ENCODE measurements around the gene C1orf21. TPM values are rescaled to one million over a fixed set of nuclear protein-coding genes. Genes with fewer than 3 reads are reported as not detected.

The C1orf21 gene
- total RNA-seq, 2 donors from 2014 or later: 68.1 to 81.1 TPM

- no peak for TF ChIP-seq CTCF (IDR thresholded peaks at IDR 0.05)
- Histone ChIP-seq H3K27ac (no peak overlapping the region), H3K9ac (ENCODE audit: low read depth in 2 of 2, low read length in 2 of 2) (no peak overlapping the region), H3K9me3 (no peaks in the 10 kb centered on the region), H3K36me3 (no peaks in the 10 kb centered on the region), H3K27me3 (no peaks in the 10 kb centered on the region), H3K4me3 (no peak overlapping the region), H3K4me1 (no peaks in the 10 kb centered on the region)
- intact Hi-C loops (cut with DNase I): no loop called here
- DNase-seq: no peak
Measured at GRCh38 chr1:184640505-184640904, 253.7 kb downstream of the C1orf21 start.

GRCh38 chr1:184641894-184642293 lies 255.1 kb downstream of the C1orf21 start:
- DNase-seq: no peak
- Histone ChIP-seq H3K4me3 (no peak overlapping the region), H3K4me1 (no peaks in the 10 kb centered on the region), H3K9me3 (no peaks in the 10 kb centered on the region), H3K36me3 (no peaks in the 10 kb centered on the region), H3K27me3 (no peaks in the 10 kb centered on the region), H3K27ac (no peak overlapping the region), H3K9ac (ENCODE audit: low read depth in 2 of 2, low read length in 2 of 2) (no peak overlapping the region)
- intact Hi-C loops (cut with DNase I): no loop called here
- no peak for TF ChIP-seq CTCF (IDR thresholded peaks at IDR 0.05)

GRCh38 chr1:184643661-184644060 lies 256.8 kb downstream of the C1orf21 start:
- H3K36me3 ChIP-seq: no peaks in the 10 kb centered on the region
- TF ChIP-seq CTCF (IDR thresholded peaks at IDR 0.05): no peak

GRCh38 chr1:184644771-184645170 lies 257.9 kb downstream of the C1orf21 start:
- no peak overlapping the region for H3K9ac ChIP-seq (ENCODE audit: low read depth in 2 of 2, low read length in 2 of 2)
- H3K4me3 ChIP-seq: no peak overlapping the region
- no peaks in the 10 kb centered on the region for H3K9me3 ChIP-seq
- H3K27ac ChIP-seq: no peak overlapping the region
- intact Hi-C loops (cut with DNase I): no loop called here
- H3K27me3 ChIP-seq: no peaks in the 10 kb centered on the region
- H3K36me3 ChIP-seq: no peaks in the 10 kb centered on the region
- DNase-seq: no peak
- H3K4me1 ChIP-seq: no peaks in the 10 kb centered on the region
- TF ChIP-seq CTCF (IDR thresholded peaks at IDR 0.05): no peak

More at GRCh38 chr1:184643661-184644060, 256.8 kb downstream of the C1orf21 start:
- no peak overlapping the region for H3K4me3 ChIP-seq
- H3K27ac ChIP-seq: no peak overlapping the region
- H3K9ac ChIP-seq (ENCODE audit: low read depth in 2 of 2, low read length in 2 of 2): no peak overlapping the region
- no peak for DNase-seq
- no peaks in the 10 kb centered on the region for H3K27me3 ChIP-seq
- H3K9me3 ChIP-seq: no peaks in the 10 kb centered on the region
- intact Hi-C loops (cut with DNase I): no loop called here
- no peaks in the 10 kb centered on the region for H3K4me1 ChIP-seq

- no peaks in the 10 kb centered on the region for H3K9me3 ChIP-seq
- no peaks in the 10 kb centered on the region for H3K36me3 ChIP-seq
- H3K4me1 ChIP-seq: no peaks in the 10 kb centered on the region
- no peak for DNase-seq
- no peaks in the 10 kb centered on the region for H3K27me3 ChIP-seq
- no peak overlapping the region for H3K27ac ChIP-seq
- no peak for TF ChIP-seq CTCF (IDR thresholded peaks at IDR 0.05)
- no peak overlapping the region for H3K4me3 ChIP-seq
- intact Hi-C loops (cut with DNase I): no loop called here
- no peak overlapping the region for H3K9ac ChIP-seq (ENCODE audit: low read depth in 2 of 2, low read length in 2 of 2)
Measured at GRCh38 chr1:184646178-184646701, 259.4 kb downstream of the C1orf21 start.
